Stimulated activated naive CD8-positive, alpha-beta T cell treated with anti-CD3 and anti-CD28 coated beads, Interleukin-15, Interleukin-2, amounts not matched to agents 100 U/mL and 50 U/mL, for 24 hours (primary cell): ENCODE data around the gene ANKRD13B.
A peak's percentile ranks its signal among the peaks of the same experiment; 100 is the strongest.

Experiments
- ATAC-seq: fragments of 150-1000 bp; cut with Tn5 transposase; one replicate; pipeline ENCODE4 v1.10.0; 2021
- DNase-seq: peaks from one replicate; pipeline ENCODE4 v3.0.0; 2021

ANKRD13B gene

GRCh38 chr17:29581583-29582253, 11.2 kb upstream of the ANKRD13B start:
- ATAC-seq: no peak
- DNase-seq: no peak

GRCh38 chr17:29582254-29582765, 10.6 kb upstream of the ANKRD13B start:
- DNase-seq (no peak), ATAC-seq (no peak)

GRCh38 chr17:29582772-29583171, 10.2 kb upstream of the ANKRD13B start:
- ATAC-seq: no peak

GRCh38 chr17:29583324-29584248, 9.3 kb upstream of the ANKRD13B start:
- DNase-seq (no peak), ATAC-seq (no peak)

More at GRCh38 chr17:29582772-29583171, 10.2 kb upstream of the ANKRD13B start:
- no peak for DNase-seq

- no peak for ATAC-seq
Observed at GRCh38 chr17:29584452-29585079, 8.4 kb upstream of the ANKRD13B start.

DNA sequence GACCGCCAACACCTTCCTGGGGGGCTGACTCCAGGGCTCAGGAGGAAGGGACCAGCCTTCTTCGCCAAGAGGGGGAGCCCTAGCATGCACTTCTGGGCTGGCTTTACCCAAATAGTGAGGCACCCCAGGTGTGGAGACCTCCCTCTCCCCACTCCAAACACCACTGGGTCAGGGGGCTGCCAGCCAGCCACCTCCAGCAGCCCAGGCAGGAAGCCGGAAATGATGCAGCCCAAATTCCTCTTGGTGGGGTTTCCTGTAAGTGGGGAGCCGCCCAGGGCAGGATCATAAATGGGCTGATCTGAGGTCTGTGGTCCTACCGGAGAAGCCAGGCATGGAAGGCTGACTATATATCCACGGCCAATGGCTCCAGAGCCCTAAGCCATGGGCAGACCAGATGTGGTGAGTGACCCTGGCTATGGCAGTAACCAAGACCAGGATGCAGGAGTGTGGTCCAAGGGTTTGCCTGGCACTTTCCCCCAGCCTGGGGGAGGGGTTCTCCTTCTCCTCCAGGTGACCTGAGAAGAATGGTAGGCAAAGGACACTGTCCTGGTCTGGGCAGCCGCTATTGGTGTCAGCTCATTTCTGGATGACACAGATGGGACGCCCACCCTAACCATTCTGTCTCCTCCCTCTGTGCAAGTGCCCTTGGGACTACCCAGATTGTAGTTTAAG, 7.7 kb upstream of the ANKRD13B start:
- peak; percentile 51 for DNase-seq
- no peak for ATAC-seq

More at GRCh38 chr17:29584452-29585079, 8.4 kb upstream of the ANKRD13B start:
- DNase-seq: no peak

GRCh38 chr17:29586676-29587469, 6.1 kb upstream of the ANKRD13B start:
- ATAC-seq: no peak
- no peak for DNase-seq

- no peak for DNase-seq
- ATAC-seq: no peak
Observed at GRCh38 chr17:29587591-29587990, 5.3 kb upstream of the ANKRD13B start.

- no peak for DNase-seq
- no peak for ATAC-seq
Observed at GRCh38 chr17:29588017-29588561, 4.8 kb upstream of the ANKRD13B start.

GRCh38 chr17:29588562-29589411, 4.1 kb upstream of the ANKRD13B start:
- DNase-seq (peak; percentile 64), ATAC-seq (peak; percentile 5)

DNA sequence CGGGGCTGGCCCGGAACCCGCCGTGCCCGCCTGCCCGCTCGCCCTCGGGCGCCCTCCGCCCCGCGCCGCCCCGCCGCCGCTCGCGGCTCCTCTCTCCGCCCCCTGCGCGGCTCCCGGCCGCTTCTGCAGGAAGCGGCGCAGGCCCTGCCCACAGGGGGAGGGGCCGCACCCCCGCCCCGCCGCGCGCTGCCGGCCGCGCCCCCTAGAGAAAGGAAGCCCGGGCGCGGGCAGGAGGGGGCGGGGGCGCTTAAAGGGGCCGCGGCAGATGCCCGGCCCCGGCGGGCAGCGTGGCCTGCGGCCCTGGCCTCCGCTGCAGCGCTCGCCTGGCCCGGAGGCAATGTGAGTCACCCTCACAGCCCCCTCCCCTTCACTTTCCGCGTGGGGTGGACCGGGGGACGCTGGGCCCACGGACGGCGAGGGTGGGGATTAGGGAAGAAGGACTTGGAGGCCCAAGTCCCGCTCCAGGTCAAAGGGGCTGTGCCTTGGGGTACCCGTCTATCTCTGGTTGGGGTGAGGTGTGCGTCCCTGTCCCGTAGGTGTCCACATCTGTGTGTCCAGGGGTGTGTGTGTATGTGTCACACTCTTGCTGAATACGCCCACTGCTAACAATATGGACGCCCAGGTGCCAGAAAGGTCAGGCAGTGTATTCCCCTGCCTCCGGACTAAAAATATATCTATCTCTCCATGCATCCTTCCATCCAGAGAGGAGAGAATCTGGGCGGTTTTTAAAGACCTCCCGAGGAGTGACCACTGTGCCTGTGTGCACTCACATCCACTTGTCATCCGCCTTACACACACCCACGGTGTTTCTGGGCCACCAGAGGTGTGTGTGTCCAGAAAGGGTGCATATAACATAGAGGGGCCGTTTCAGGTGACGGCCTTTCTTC, 3.2 kb upstream of the ANKRD13B start, which contains the start of gene GIT1:
GIT1 (minus strand) TSS at position 125 of the 887 bp plus-strand sequence. CDS start 270 bp downstream, outside the sequence.
- ATAC-seq (peak; percentile 69), DNase-seq (peak; percentile 88)

GRCh38 chr17:29590411-29591145, 2.4 kb upstream of the ANKRD13B start:
- peak; percentile 51 for DNase-seq
- no peak for ATAC-seq

GRCh38 chr17:29591146-29591736, 1.7 kb upstream of the ANKRD13B start:
- DNase-seq (peak; percentile 63), ATAC-seq (no peak)

DNA sequence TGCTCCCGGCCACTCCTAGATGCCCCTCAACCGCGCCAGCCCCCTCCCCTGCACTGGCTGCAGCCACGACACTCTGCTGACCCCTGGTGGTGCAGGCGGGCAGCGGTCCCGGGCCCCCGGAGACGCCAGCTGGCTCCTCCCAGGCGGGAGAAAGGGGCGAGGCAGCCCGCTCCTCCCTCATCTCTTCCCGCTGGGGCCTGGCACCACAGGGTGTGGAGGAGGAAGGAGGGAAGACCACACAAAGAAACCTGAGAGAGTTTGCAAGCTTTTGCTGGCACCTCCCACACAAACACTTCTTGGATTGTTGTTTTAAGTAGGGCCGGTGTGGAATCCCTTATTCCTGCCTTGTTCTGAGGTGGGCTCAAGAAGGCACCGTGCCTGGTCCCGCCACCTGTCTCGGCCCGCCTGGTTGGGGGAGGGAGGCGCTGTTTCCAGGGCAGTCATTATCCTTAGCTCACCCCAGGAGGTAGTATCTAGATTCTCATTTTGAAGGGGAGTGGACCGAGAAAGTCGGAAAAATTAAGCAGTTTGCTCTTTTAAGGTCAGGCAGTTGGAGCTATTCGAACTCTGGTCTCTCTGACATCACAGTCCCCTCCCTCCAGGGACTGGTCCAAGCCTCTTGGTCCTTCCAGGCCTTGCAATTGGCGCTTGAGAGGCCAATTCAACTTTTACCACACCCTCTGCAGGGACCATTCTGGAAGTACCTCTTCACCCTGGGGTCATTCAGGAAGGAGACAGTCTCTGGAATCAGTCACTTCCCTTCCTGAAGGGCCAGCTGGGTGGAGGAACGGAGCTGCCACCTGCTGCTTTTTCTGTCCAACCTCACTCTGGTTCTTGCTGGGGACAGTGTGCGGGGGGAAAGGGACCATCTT, 959 bp upstream of the ANKRD13B start:
- DNase-seq: peak; percentile 95
- ATAC-seq: peak; percentile 48

- peak; percentile 54 for DNase-seq
Observed at GRCh38 chr17:29593591-29594518, 923 bp downstream of the ANKRD13B start.

More at GRCh38 chr17:29593591-29594518, 923 bp downstream of the ANKRD13B start:
- no peak for ATAC-seq
